ENCODE measurements around the gene CYB561D2. TPM values are rescaled to one million over a fixed set of nuclear protein-coding genes. Genes with fewer than 3 reads are reported as not detected.

The CYB561D2 gene
- total and polyA plus RNA-seq, 9 of the 15 experiments (the other 6 are each of a cell fraction or from before 2014, with no cell fraction given), result 4.2 to 16.6 (median 9.4) TPM

DNA sequence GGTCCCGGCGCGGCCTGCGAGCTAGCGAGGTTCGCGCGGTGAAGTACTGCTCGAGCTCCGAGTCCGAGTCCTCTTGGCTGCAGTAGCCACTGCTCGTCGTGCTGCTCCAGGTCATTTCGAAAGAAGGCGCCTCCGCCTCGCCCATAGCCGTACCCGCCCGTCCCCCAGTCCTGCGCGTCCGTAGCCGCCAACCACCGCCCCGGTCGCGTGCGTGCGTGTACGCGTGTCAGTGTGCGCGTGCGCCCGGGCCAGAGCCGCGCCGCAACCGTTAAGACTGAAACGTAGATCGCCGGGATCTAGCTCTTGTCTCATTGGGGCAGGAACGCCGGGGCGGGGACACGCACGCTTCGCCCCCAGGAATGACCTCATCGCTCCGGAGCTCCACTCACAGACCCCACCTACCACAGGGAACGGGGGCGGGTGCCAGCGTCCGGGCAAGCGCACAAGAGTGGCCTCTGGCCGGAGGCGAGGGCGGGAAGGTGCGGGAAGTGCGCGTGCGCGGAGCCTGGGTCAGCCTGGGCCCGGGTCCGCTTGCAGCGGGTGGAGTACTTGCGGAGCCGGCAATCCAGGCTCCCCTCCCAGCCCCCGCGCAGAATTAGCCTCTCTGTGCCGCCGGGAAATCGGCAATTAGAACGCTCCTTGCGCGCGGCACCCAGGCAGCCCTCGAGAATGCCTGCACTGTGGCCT, 13.3 kb upstream of the CYB561D2 start (continued):
- peak; percentile 87 for TF ChIP-seq JUN (IDR thresholded peaks at IDR 0.05; ENCODE audit: borderline replicate concordance, low read depth, low read length)
- no peak for TF ChIP-seq JUN (CRISPR knock-in tag; IDR thresholded peaks at IDR 0.05; ENCODE audit: borderline replicate concordance)
- no peak for TF ChIP-seq HMG20B (CRISPR knock-in tag; IDR thresholded peaks at IDR 0.05)
- TF ChIP-seq XRCC4 (IDR thresholded peaks at IDR 0.05; ENCODE audit: extremely low read depth, insufficient read depth, insufficient read length), result no peak
- TF ChIP-seq KLF6 (CRISPR knock-in tag; IDR thresholded peaks at IDR 0.05; ENCODE audit: borderline replicate concordance), result 0 out of 2 replicates have a peak, but pooled peaks have one; percentile 32
- TF ChIP-seq, protein P1, sequence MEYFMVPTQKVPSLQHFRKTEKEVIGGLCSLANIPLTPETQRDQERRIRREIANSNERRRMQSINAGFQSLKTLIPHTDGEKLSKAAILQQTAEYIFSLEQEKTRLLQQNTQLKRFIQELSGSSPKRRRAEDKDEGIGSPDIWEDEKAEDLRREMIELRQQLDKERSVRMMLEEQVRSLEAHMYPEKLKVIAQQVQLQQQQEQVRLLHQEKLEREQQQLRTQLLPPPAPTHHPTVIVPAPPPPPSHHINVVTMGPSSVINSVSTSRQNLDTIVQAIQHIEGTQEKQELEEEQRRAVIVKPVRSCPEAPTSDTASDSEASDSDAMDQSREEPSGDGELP (CRISPR knock-in tag; IDR thresholded peaks at IDR 0.05; ENCODE audit: borderline replicate concordance), result peak; percentile 68; the same call in 1 of the 2 replicates
- peak; percentile 95 for TF ChIP-seq CXXC5 (CRISPR knock-in tag; IDR thresholded peaks at IDR 0.05)
- peak; percentile 95 to 96 for TF ChIP-seq NRF1 (conservative IDR thresholded peaks at IDR 0.05 in 1 of 2, IDR thresholded peaks at IDR 0.05 in 1 of 2)
- no peak for TF ChIP-seq TCF7L2 (IDR thresholded peaks at IDR 0.05; ENCODE audit: low read depth, low read length)
- TF ChIP-seq CAMTA2 (CRISPR knock-in tag; conservative IDR thresholded peaks at IDR 0.05), result no peak
- TF ChIP-seq MAZ (CRISPR knock-in tag; conservative IDR thresholded peaks at IDR 0.05 in 1 of 2, IDR thresholded peaks at IDR 0.05 in 1 of 2), result peak in 1 of 2 experiments; percentile 69
- 0 out of 2 replicates have a peak, but pooled peaks have one; percentile 37 for TF ChIP-seq PML (IDR thresholded peaks at IDR 0.05; ENCODE audit: low read length)
- peak; percentile 7; the same call in 1 of the 2 replicates for TF ChIP-seq MBD2 (IDR thresholded peaks at IDR 0.05; ENCODE audit: borderline replicate concordance, low read depth)
- no peak for TF ChIP-seq BRD4 (IDR thresholded peaks at IDR 0.05)
- TF ChIP-seq, protein P2, sequence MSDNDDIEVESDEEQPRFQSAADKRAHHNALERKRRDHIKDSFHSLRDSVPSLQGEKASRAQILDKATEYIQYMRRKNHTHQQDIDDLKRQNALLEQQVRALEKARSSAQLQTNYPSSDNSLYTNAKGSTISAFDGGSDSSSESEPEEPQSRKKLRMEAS (CRISPR knock-in tag; IDR thresholded peaks at IDR 0.05), result peak; percentile 94
- TF ChIP-seq, protein P3, sequence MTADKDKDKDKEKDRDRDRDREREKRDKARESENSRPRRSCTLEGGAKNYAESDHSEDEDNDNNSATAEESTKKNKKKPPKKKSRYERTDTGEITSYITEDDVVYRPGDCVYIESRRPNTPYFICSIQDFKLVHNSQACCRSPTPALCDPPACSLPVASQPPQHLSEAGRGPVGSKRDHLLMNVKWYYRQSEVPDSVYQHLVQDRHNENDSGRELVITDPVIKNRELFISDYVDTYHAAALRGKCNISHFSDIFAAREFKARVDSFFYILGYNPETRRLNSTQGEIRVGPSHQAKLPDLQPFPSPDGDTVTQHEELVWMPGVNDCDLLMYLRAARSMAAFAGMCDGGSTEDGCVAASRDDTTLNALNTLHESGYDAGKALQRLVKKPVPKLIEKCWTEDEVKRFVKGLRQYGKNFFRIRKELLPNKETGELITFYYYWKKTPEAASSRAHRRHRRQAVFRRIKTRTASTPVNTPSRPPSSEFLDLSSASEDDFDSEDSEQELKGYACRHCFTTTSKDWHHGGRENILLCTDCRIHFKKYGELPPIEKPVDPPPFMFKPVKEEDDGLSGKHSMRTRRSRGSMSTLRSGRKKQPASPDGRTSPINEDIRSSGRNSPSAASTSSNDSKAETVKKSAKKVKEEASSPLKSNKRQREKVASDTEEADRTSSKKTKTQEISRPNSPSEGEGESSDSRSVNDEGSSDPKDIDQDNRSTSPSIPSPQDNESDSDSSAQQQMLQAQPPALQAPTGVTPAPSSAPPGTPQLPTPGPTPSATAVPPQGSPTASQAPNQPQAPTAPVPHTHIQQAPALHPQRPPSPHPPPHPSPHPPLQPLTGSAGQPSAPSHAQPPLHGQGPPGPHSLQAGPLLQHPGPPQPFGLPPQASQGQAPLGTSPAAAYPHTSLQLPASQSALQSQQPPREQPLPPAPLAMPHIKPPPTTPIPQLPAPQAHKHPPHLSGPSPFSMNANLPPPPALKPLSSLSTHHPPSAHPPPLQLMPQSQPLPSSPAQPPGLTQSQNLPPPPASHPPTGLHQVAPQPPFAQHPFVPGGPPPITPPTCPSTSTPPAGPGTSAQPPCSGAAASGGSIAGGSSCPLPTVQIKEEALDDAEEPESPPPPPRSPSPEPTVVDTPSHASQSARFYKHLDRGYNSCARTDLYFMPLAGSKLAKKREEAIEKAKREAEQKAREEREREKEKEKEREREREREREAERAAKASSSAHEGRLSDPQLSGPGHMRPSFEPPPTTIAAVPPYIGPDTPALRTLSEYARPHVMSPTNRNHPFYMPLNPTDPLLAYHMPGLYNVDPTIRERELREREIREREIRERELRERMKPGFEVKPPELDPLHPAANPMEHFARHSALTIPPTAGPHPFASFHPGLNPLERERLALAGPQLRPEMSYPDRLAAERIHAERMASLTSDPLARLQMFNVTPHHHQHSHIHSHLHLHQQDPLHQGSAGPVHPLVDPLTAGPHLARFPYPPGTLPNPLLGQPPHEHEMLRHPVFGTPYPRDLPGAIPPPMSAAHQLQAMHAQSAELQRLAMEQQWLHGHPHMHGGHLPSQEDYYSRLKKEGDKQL (CRISPR knock-in tag; IDR thresholded peaks at IDR 0.05; ENCODE audit: borderline replicate concordance), result no peak
- TF ChIP-seq TSC22D4 (tag; IDR thresholded peaks at IDR 0.05), result no peak
- peak; percentile 93 for TF ChIP-seq JUND (IDR thresholded peaks at IDR 0.05; ENCODE audit: borderline replicate concordance, low read depth, low read length)
- peak; percentile 86; the same call in 1 of the 3 replicates for TF ChIP-seq JUND (tag; IDR thresholded peaks at IDR 0.05; ENCODE audit: borderline replicate concordance, low read depth, low read length)
- no peak for TF ChIP-seq ZNF140 (CRISPR knock-in tag; IDR thresholded peaks at IDR 0.05)
- TF ChIP-seq HMGN3 (IDR thresholded peaks at IDR 0.05; ENCODE audit: borderline replicate concordance, extremely low read depth, insufficient read length, low read depth, low read length), result peak; percentile 55
